Measurements from ENCODE around the gene MED1.

- TF ChIP-seq TCF7 (CRISPR knock-in tag; IDR thresholded peaks at IDR 0.05; ENCODE audit: low read depth) (no peak), CTCF (IDR thresholded peaks at IDR 0.05) (no peak), IRF2 (CRISPR knock-in tag; IDR thresholded peaks at IDR 0.05; ENCODE audit: borderline replicate concordance, low read depth) (no peak), KAT7 (CRISPR knock-in tag; IDR thresholded peaks at IDR 0.05; ENCODE audit: borderline replicate concordance) (no peak), ZNF423 (CRISPR knock-in tag; IDR thresholded peaks at IDR 0.05) (no peak), TEAD4 (CRISPR knock-in tag; IDR thresholded peaks at IDR 0.05) (no peak), GABPB1 (CRISPR knock-in tag; IDR thresholded peaks at IDR 0.05) (no peak), FOXK1 (CRISPR knock-in tag; IDR thresholded peaks at IDR 0.05) (no peak), ETV6 (CRISPR knock-in tag; IDR thresholded peaks at IDR 0.05) (no peak), NFYB (CRISPR knock-in tag; conservative IDR thresholded peaks at IDR 0.05; ENCODE audit: low read depth) (no peak), CREM (CRISPR knock-in tag; IDR thresholded peaks at IDR 0.05) (no peak)
- TF ChIP-seq, protein P1, sequence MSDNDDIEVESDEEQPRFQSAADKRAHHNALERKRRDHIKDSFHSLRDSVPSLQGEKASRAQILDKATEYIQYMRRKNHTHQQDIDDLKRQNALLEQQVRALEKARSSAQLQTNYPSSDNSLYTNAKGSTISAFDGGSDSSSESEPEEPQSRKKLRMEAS (CRISPR knock-in tag; IDR thresholded peaks at IDR 0.05), result no peak
These were observed 40.8 kb downstream of the MED1 start for GRCh38 chr17:39410279-39410678.
